Fibroblast of lung (primary cell): ENCODE results near the gene ZNF445. TPM values are rescaled to one million over a fixed set of nuclear protein-coding genes. Genes with fewer than 3 reads are reported as not detected.
"Not testable (repeated sequence)": the region's sequence is repeated elsewhere in the genome, so short reads cannot be mapped to it uniquely, and the experiment has no call there.

ENCODE experiments used
- DNase-seq, 2 donors: peaks; one replicate each; pipeline versions ENCODE4 v3.0.0 to v3.0.0-alpha.2; 2010; ENCODE audit warnings: low read depth in 2 of 2
- H2AFZ ChIP-seq: 2 replicates; pipeline ENCODE4 v1.5.1; 2012; ENCODE audit warnings: low read length, control low read depth, inconsistent platforms
- H3K27ac ChIP-seq: 2 replicates; pipeline ENCODE4 v1.5.1; 2011; ENCODE audit warnings: low read length, control low read depth; ENCODE audit not compliant: insufficient read depth
- H3K27me3 ChIP-seq: 2 replicates; pipeline ENCODE4 v1.5.1; 2011; ENCODE audit warnings: mild to moderate bottlenecking, low read length; ENCODE audit not compliant: control insufficient read depth, insufficient read depth
- H3K36me3 ChIP-seq: 2 replicates; pipeline ENCODE4 v1.5.1; 2011; ENCODE audit warnings: low read length; ENCODE audit not compliant: control insufficient read depth, insufficient read depth
- H3K4me1 ChIP-seq: 2 replicates; pipeline ENCODE4 v1.5.1; 2011; ENCODE audit warnings: low read length; ENCODE audit not compliant: control insufficient read depth, insufficient read depth; ENCODE audit errors: extremely low read depth
- H3K4me2 ChIP-seq: 2 replicates; pipeline ENCODE4 v1.5.1; 2011; ENCODE audit warnings: low read length, control low read depth; ENCODE audit not compliant: insufficient read depth; ENCODE audit errors: extremely low read depth
- H3K4me3 ChIP-seq, 4 experiments: fragments of 200-600 bp in 1 of 4; sonication (generic) in 1 of 4; replicated peaks in 1 of 4; 2 replicates each; pipeline ENCODE4 v1.5.1; 2011 to 2016; ENCODE audit warnings: low read length in 4 of 4, low read depth in 3 of 4, mild to moderate bottlenecking in 3 of 4, control low read depth in 2 of 4, inconsistent platforms in 1 of 4, mixed read lengths in 1 of 4; ENCODE audit not compliant: insufficient read depth in 1 of 4; ENCODE audit errors: control extremely low read depth in 1 of 4
- H3K79me2 ChIP-seq: 2 replicates; pipeline ENCODE4 v1.5.1; 2012; ENCODE audit warnings: mild to moderate bottlenecking, low read length, inconsistent platforms; ENCODE audit not compliant: control insufficient read depth, insufficient read depth
- H3K9ac ChIP-seq: 2 replicates; pipeline ENCODE4 v1.5.1; 2011; ENCODE audit warnings: mild to moderate bottlenecking, low read length, control low read depth; ENCODE audit not compliant: insufficient read depth
- H3K9me3 ChIP-seq: 2 replicates; pipeline ENCODE4 v1.5.1; 2012; ENCODE audit warnings: low read depth, low read length; ENCODE audit not compliant: control insufficient read depth, insufficient read depth
- H4K20me1 ChIP-seq: 2 replicates; pipeline ENCODE4 v1.5.1; 2011; ENCODE audit warnings: low read length; ENCODE audit not compliant: control insufficient read depth, insufficient read depth; ENCODE audit errors: extremely low read depth
- CTCF ChIP-seq, 2 donors: IDR thresholded peaks in 1 of 2; conservative IDR thresholded peaks in 1 of 2; 1 replicate in 1 of 2; 2 replicates in 1 of 2; pipeline ENCODE4 v1.5.1; 2011 to 2012; ENCODE audit warnings: low read length in 2 of 2, control low read depth in 1 of 2, inconsistent platforms in 1 of 2, low read depth in 1 of 2, mild to moderate bottlenecking in 1 of 2
- EZH2 ChIP-seq: IDR thresholded peaks from 2 replicates; pipeline ENCODE4 v1.5.1; 2012; ENCODE audit warnings: low read length, control low read depth, mild to moderate bottlenecking; ENCODE audit errors: missing control alignments
- polyA plus RNA-seq, 2 donors: library from polyadenylated mRNA; depleted of rRNA in 1 of 2; stranded (reverse) in 1 of 2; unstranded in 1 of 2; fragments of >200 nt; gene quantifications; 2 replicates each; pipeline ENCODE4 v1.2.1, GENCODE V29; 2011 to 2012; ENCODE audit warnings: missing spikeins in 1 of 2
- total RNA-seq: library from RNA; depleted of rRNA; stranded (reverse); fragments of >200 nt; gene quantifications from 2 replicates; pipeline ENCODE4 v1.2.1, GENCODE V29; 2014

The ZNF445 gene
- total and polyA plus RNA-seq, 2 donors (not counting 1 experiment from before 2014, with no cell fraction given) = 4.5 to 9.1 TPM

DNA sequence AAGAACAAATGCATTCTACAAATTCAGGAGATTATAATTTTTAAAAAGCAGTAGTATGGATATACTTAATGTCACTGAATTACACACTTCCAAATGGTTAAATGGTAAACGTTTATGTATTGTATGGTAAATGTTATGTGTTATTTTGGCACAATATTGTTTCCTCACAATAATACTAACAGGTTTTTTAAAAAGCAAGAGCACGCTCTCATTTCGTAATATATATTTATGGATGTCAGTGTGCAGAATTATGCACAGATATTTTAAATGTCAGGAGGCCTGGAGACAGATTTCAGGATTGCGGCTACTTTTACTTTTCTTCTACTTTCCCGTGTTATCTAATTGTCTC lies 533 bp downstream of the ZNF445 start:
- peak overlapping the region; percentile 28 for H3K27ac ChIP-seq
- H3K79me2 ChIP-seq = peaks cover 39% of the 10 kb centered on the region
- H2AFZ ChIP-seq = peak overlapping the region; percentile 62
- no peaks in the 10 kb centered on the region for H4K20me1 ChIP-seq
- H3K36me3 ChIP-seq = no peaks in the 10 kb centered on the region
- H3K9me3 ChIP-seq = no peaks in the 10 kb centered on the region
- H3K27me3 ChIP-seq = no peaks in the 10 kb centered on the region
- peak overlapping the region; percentile 71 to 95 (median 83) for H3K4me3 ChIP-seq
- H3K4me1 ChIP-seq = peaks cover 5% of the 10 kb centered on the region
- no peak for DNase-seq
- H3K4me2 ChIP-seq = peak overlapping the region; percentile 97
- TF ChIP-seq EZH2 (no peak), CTCF (conservative IDR thresholded peaks at IDR 0.05 in 1 of 2, IDR thresholded peaks at IDR 0.05 in 1 of 2; ENCODE audit: low read depth in 1 of 2, low read length in 2 of 2) (no peak)
- H3K9ac ChIP-seq = peak overlapping the region; percentile 75

DNA sequence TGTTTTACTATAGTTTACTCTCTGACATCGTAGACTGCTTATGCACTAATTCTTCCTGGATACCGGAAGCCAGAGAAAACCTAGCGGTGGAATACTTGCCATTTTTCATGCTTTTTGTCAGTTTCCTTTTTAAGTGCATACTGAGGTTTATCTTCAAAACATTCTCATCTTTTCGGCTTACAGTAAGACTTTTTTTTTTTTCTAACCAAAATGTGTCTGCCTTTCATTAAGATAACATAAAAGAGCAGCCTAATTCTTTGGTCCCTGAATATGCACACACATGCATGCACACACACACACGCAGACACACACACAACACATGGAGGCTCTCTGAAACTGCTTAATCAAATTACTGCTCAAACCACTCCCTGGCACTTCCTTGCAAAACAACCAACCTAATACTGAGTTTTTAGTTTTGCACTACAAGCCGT lies 1.3 kb downstream of the ZNF445 start:
- Histone ChIP-seq H3K9me3 (no peaks in the 10 kb centered on the region), H3K27me3 (no peaks in the 10 kb centered on the region), H3K9ac (no peak overlapping the region), H4K20me1 (no peaks in the 10 kb centered on the region), H3K4me1 (peaks cover 5% of the 10 kb centered on the region), H2AFZ (no peak overlapping the region), H3K4me3 (peak overlapping the region; percentile 71 to 95 (median 83)), H3K79me2 (peaks cover 42% of the 10 kb centered on the region), H3K4me2 (peak overlapping the region; percentile 97), H3K36me3 (no peaks in the 10 kb centered on the region), H3K27ac (no peak overlapping the region)
- no peak for TF ChIP-seq EZH2
- TF ChIP-seq CTCF (conservative IDR thresholded peaks at IDR 0.05 in 1 of 2, IDR thresholded peaks at IDR 0.05 in 1 of 2; ENCODE audit: low read depth in 1 of 2, low read length in 2 of 2) = peak in 1 of 2 donors; percentile 5
- peak; percentile 37 to 68 for DNase-seq

- peaks cover 47% of the 10 kb centered on the region for H3K79me2 ChIP-seq
- not testable (repeated sequence) for H4K20me1 ChIP-seq, DNase-seq, H3K4me3 ChIP-seq, H3K27me3 ChIP-seq, H2AFZ ChIP-seq, H3K36me3 ChIP-seq, H3K4me1 ChIP-seq, H3K9ac ChIP-seq, H3K9me3 ChIP-seq, H3K27ac ChIP-seq, H3K4me2 ChIP-seq
These were observed 2.6 kb downstream of the ZNF445 start for GRCh38 chr3:44474886-44475285.
